OCI-LY7 (cell line): ENCODE results near the gene MACF1.

Source experiments
- CTCF ChIP-seq: fragments of 200-600 bp; sonication (generic); conservative IDR thresholded peaks from 2 replicates; pipeline ENCODE4 v1.5.1; 2014; ENCODE audit warnings: mild to moderate bottlenecking, antibody characterized with exemption, low read length, moderate library complexity, mixed read lengths
- EZH2phosphoT487 ChIP-seq: fragments of 200-600 bp; sonication (generic); IDR thresholded peaks from 2 replicates; pipeline ENCODE4 v1.6.1; 2018; ENCODE audit warnings: low read depth, borderline replicate concordance, mild to moderate bottlenecking, mixed run types, antibody characterized with exemption, low read length, moderate library complexity, mixed read lengths

GRCh38 chr1:39164256-39164655 lies 40.2 kb upstream of the MACF1 start:
- no peak for TF ChIP-seq CTCF
- no peak for TF ChIP-seq EZH2phosphoT487
